ENCODE measurements around the gene PSMD10.

PSMD10 gene

GRCh38 chrX:108122748-108123147, 31.4 kb upstream of the PSMD10 start:
- no peak for TF ChIP-seq CTCF (IDR thresholded peaks at IDR 0.05)
- H3K36me3 ChIP-seq = no peaks in the 10 kb centered on the region
- no peak overlapping the region for H3K4me3 ChIP-seq (ENCODE audit: low read depth in 1 of 2, low read length in 1 of 2)
- no peaks in the 10 kb centered on the region for H3K27me3 ChIP-seq
- no peaks in the 10 kb centered on the region for H3K9me3 ChIP-seq
- H3K27ac ChIP-seq = no peak overlapping the region
- no peaks in the 10 kb centered on the region for H3K4me1 ChIP-seq (ENCODE audit: control insufficient read depth in 1 of 2, insufficient read depth in 1 of 2, low read depth in 1 of 2, low read length in 1 of 2)

GRCh38 chrX:108121291-108121690, 29.9 kb upstream of the PSMD10 start:
- no peaks in the 10 kb centered on the region for H3K9me3 ChIP-seq
- H3K27ac ChIP-seq = no peak overlapping the region
- no peak overlapping the region for H3K4me3 ChIP-seq (ENCODE audit: low read depth in 1 of 2, low read length in 1 of 2)
- TF ChIP-seq CTCF (IDR thresholded peaks at IDR 0.05) = no peak
- no peaks in the 10 kb centered on the region for H3K36me3 ChIP-seq
- no peaks in the 10 kb centered on the region for H3K27me3 ChIP-seq
- no peaks in the 10 kb centered on the region for H3K4me1 ChIP-seq (ENCODE audit: control insufficient read depth in 1 of 2, insufficient read depth in 1 of 2, low read depth in 1 of 2, low read length in 1 of 2)

- H3K4me3 ChIP-seq (ENCODE audit: low read depth in 1 of 2, low read length in 1 of 2) = no peak overlapping the region
- H3K36me3 ChIP-seq = no peaks in the 10 kb centered on the region
- no peaks in the 10 kb centered on the region for H3K4me1 ChIP-seq (ENCODE audit: control insufficient read depth in 1 of 2, insufficient read depth in 1 of 2, low read depth in 1 of 2, low read length in 1 of 2)
- no peak for TF ChIP-seq CTCF (IDR thresholded peaks at IDR 0.05)
- H3K9me3 ChIP-seq = no peaks in the 10 kb centered on the region
- H3K27me3 ChIP-seq = no peaks in the 10 kb centered on the region
- H3K27ac ChIP-seq = no peak overlapping the region
Observed at GRCh38 chrX:108117988-108118387, 26.6 kb upstream of the PSMD10 start.

GRCh38 chrX:108114541-108114940, 23.2 kb upstream of the PSMD10 start:
- no peak overlapping the region for H3K27ac ChIP-seq
- H3K4me3 ChIP-seq (ENCODE audit: low read depth in 1 of 2, low read length in 1 of 2) = no peak overlapping the region
- H3K27me3 ChIP-seq = no peaks in the 10 kb centered on the region
- H3K36me3 ChIP-seq = no peaks in the 10 kb centered on the region
- H3K4me1 ChIP-seq (ENCODE audit: control insufficient read depth in 1 of 2, insufficient read depth in 1 of 2, low read depth in 1 of 2, low read length in 1 of 2) = no peaks in the 10 kb centered on the region
- H3K9me3 ChIP-seq = no peaks in the 10 kb centered on the region
- no peak for TF ChIP-seq CTCF (IDR thresholded peaks at IDR 0.05)

GRCh38 chrX:108105473-108105872, 14.1 kb upstream of the PSMD10 start:
- Histone ChIP-seq H3K27ac (no peak overlapping the region), H3K4me3 (ENCODE audit: low read depth in 1 of 2, low read length in 1 of 2) (no peak overlapping the region), H3K9me3 (no peaks in the 10 kb centered on the region), H3K27me3 (no peaks in the 10 kb centered on the region), H3K4me1 (ENCODE audit: control insufficient read depth in 1 of 2, insufficient read depth in 1 of 2, low read depth in 1 of 2, low read length in 1 of 2) (no peaks in the 10 kb centered on the region), H3K36me3 (no peaks in the 10 kb centered on the region)
- TF ChIP-seq CTCF (IDR thresholded peaks at IDR 0.05) = no peak

- Histone ChIP-seq H3K4me1 (ENCODE audit: control insufficient read depth in 1 of 2, insufficient read depth in 1 of 2, low read depth in 1 of 2, low read length in 1 of 2) (no peaks in the 10 kb centered on the region), H3K27ac (no peak overlapping the region), H3K36me3 (no peaks in the 10 kb centered on the region), H3K27me3 (no peaks in the 10 kb centered on the region), H3K4me3 (ENCODE audit: low read depth in 1 of 2, low read length in 1 of 2) (no peak overlapping the region), H3K9me3 (no peaks in the 10 kb centered on the region)
- TF ChIP-seq CTCF (IDR thresholded peaks at IDR 0.05) = no peak
Observed at GRCh38 chrX:108097380-108097779, 6.0 kb upstream of the PSMD10 start.

All from neutrophil (primary cell).